Measurements from ENCODE around the gene ZNF35. TPM values are rescaled to one million over a fixed set of nuclear protein-coding genes. Genes with fewer than 3 reads are reported as not detected.

Gene ZNF35
- total RNA-seq = 23.0 and 24.5 TPM in 2 replicates
- long read RNA-seq, transcript ZNF35-201 (3 exons, 2,503 nt) = major isoform, 14 of 38 reads
- long read RNA-seq, transcript ZNF35-204 (4 exons, 620 nt) = minor isoform, 5 of 38 reads
- long read RNA-seq, transcript ZNF35-202 (4 exons, 2,661 nt) = minor isoform, 13 of 38 reads
- long read RNA-seq, partial matches to known transcripts = 1 of 38 reads
- long read RNA-seq, other reads (novel, unspliced or antisense) = 4 of 38 reads

DNA sequence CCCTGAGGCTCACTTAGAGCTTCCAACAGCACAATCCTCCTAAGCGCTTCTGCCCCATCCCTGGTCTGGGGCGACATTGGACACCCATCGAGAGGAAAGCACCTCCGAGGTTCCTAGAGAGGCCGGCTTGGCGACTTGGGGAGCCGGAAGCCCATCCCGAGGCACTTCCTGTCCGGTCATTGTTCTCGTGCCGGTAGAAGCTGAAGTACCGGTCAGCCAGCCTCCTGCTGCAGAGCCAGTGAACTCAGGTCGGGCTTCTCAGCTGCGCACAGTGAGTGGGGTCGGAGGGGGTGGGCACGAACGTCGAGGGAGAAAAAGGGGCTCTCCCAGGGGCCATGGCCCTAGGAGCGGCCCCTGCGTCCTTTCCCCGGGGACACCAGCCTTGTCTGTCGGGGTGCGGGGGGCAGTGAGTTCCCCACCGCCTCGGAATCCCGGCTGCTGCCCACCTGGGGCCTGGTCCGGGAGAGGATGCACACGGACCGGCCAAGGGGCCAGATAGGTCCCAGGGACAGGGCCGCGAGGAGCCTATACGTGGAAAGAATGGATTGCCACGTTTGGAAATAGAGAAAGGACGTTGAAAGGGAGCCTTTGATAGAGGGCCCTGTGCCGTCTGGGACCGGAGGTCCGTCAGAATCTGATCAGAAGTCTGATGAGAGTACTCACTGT, at the start of gene ZNF35:
Gene ZNF35, plus strand, starts transcription at position 169 of the 666 bp plus-strand sequence. CDS start 2,336 bp downstream, outside the sequence.
- H3K27me3 Mint-ChIP-seq (ENCODE audit: low read depth) = no peaks in the 10 kb centered on the region
- DNase-seq (ENCODE audit: low read depth, low spot score) = peak; percentile 74
- H3K36me3 Mint-ChIP-seq (ENCODE audit: low read depth) = peaks cover 46% of the 10 kb centered on the region
- peak within 1 kb of the TSS; percentile 98 for H3K4me3 Mint-ChIP-seq
- H3K27ac Mint-ChIP-seq (ENCODE audit: unreplicated experiment) = peak within 1 kb of the TSS; percentile 94
- TF ChIP-seq, protein P1, sequence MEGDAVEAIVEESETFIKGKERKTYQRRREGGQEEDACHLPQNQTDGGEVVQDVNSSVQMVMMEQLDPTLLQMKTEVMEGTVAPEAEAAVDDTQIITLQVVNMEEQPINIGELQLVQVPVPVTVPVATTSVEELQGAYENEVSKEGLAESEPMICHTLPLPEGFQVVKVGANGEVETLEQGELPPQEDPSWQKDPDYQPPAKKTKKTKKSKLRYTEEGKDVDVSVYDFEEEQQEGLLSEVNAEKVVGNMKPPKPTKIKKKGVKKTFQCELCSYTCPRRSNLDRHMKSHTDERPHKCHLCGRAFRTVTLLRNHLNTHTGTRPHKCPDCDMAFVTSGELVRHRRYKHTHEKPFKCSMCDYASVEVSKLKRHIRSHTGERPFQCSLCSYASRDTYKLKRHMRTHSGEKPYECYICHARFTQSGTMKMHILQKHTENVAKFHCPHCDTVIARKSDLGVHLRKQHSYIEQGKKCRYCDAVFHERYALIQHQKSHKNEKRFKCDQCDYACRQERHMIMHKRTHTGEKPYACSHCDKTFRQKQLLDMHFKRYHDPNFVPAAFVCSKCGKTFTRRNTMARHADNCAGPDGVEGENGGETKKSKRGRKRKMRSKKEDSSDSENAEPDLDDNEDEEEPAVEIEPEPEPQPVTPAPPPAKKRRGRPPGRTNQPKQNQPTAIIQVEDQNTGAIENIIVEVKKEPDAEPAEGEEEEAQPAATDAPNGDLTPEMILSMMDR (conservative IDR thresholded peaks at IDR 0.05) = no peak
- H3K9me3 Mint-ChIP-seq = peaks cover 2% of the 10 kb centered on the region
- H3K4me1 Mint-ChIP-seq = peaks cover 21% of the 10 kb centered on the region

DNA sequence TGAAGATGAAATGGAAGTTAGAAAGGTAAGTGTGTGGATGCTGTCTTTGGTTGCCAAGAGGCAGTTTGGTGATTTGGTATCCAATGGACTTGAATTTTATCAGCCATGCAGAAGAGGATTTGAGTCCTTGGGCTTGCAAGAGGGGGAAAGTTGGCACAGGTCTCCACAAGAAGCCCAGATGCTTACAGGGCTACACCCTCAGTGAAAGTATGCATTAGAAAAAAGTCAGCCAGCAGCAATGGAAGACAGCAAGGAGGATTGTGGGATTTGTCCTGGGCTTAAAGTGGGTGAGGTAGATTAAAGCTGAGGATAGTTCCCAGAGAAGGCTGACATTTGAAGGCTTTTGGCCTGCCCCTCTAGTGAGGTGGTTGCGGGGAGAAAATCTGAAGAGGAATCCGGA, 46.8 kb upstream of the ZNF35 start:
- DNase-seq (ENCODE audit: low read depth, low spot score) = no peak
- Mint-ChIP-seq H3K4me3 (no peak overlapping the region), H3K27ac (ENCODE audit: unreplicated experiment) (no peak overlapping the region), H3K4me1 (no peaks in the 10 kb centered on the region), H3K27me3 (ENCODE audit: low read depth) (no peaks in the 10 kb centered on the region), H3K36me3 (ENCODE audit: low read depth) (peaks cover 87% of the 10 kb centered on the region), H3K9me3 (peaks cover 47% of the 10 kb centered on the region)
- TF ChIP-seq, protein P1 (conservative IDR thresholded peaks at IDR 0.05) = no peak

DNA sequence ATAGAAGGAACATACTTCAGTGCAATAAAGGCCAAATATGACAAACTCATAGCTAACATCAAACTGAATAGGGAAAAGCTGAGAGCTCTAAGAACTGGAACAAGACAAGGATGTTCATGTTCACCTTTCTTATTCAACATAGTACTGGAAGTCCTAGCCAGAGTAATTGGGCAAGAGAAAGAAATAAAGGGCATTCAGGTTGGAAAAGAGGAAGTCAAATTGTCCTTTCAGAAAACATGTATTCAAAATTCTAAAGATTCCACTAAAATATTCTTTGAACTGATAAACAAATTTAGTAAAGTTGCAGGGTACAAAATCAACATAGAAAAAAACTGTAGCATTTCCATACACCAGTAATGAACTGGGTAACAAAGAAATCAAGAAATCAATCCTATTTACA, 35.9 kb upstream of the ZNF35 start:
- H3K4me1 Mint-ChIP-seq = no peaks in the 10 kb centered on the region
- H3K36me3 Mint-ChIP-seq (ENCODE audit: low read depth) = peaks cover 55% of the 10 kb centered on the region
- H3K9me3 Mint-ChIP-seq = peaks cover 20% of the 10 kb centered on the region
- H3K27me3 Mint-ChIP-seq (ENCODE audit: low read depth) = no peaks in the 10 kb centered on the region
- H3K4me3 Mint-ChIP-seq = no peak overlapping the region
- no peak overlapping the region for H3K27ac Mint-ChIP-seq (ENCODE audit: unreplicated experiment)
- TF ChIP-seq, protein P1 (conservative IDR thresholded peaks at IDR 0.05) = no peak
- no peak for DNase-seq (ENCODE audit: low read depth, low spot score)

DNA sequence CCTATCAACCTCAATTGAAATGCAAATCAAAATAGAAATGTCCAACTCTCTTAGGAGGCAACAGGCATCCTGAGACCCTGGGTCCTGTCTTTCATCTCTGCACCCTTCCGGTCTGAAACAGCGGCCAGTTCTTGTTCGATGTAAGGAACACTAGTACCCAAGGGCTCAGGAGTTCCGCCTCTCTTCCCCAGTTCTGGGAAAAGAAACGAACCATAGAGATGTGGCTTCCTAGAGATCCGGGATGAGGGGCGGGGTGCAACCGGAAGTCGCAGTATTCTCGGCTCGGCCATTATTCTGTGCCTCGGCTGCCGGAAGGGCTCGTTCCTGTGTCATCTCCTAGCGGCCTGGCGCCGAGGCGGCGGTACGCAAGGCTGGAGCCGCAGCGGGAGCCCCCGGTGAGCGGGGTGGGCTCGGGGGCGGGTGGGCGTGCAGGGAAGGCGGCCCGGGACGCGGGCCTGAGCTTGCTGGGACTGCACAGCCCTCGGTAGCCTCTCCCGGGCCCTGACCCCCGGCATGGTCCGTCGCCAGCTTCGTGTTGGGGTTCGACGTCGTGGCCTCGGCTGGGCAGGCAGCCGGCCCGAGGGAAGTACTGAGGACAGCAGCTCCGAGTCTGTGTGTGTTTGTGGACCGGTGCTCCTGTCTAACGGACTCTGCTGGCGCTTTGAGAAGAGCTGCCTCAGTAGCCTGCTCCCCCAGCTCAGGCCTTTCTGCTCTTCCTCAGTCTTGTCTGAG, 23.6 kb upstream of the ZNF35 start, which contains the start of gene ZNF197:
Gene ZNF197, plus strand, starts transcription at position 288 of the 732 bp plus-strand sequence. CDS start 4,119 bp downstream, outside the sequence.
- Mint-ChIP-seq H3K27ac (ENCODE audit: unreplicated experiment) (peak within 1 kb of the TSS; percentile 94), H3K4me3 (peak within 1 kb of the TSS; percentile 96), H3K4me1 (peaks cover 48% of the 10 kb centered on the region), H3K9me3 (no peaks in the 10 kb centered on the region), H3K27me3 (ENCODE audit: low read depth) (no peaks in the 10 kb centered on the region), H3K36me3 (ENCODE audit: low read depth) (peaks cover 11% of the 10 kb centered on the region)
- DNase-seq (ENCODE audit: low read depth, low spot score) = peak; percentile 76
- TF ChIP-seq, protein P1 (conservative IDR thresholded peaks at IDR 0.05) = peak; percentile 23

DNA sequence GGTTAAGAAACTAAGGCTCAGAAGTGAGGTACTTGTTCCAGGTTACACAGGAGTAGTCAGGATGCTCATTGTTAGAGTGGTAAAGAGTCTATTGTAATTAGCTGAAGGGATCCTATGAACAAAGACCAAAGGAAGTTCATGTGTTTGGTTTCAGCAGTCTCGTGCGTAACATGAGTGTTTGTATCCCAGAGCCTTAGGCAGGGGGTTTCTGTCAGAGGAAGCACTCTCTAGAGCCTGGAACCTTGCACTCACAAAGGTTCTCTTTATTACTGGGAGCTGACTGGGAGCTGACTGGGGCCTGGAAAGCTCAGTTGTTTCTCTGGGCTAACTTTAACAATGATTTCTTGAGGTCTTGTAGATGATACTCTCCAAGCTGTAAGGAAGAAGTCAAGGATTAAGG, 19.8 kb upstream of the ZNF35 start:
- H3K4me1 Mint-ChIP-seq = peaks cover 44% of the 10 kb centered on the region

More for the DNA sequence above, 19.8 kb upstream of the ZNF35 start:
- Mint-ChIP-seq H3K27me3 (ENCODE audit: low read depth) (no peaks in the 10 kb centered on the region), H3K27ac (ENCODE audit: unreplicated experiment) (no peak overlapping the region), H3K9me3 (no peaks in the 10 kb centered on the region), H3K36me3 (ENCODE audit: low read depth) (peaks cover 18% of the 10 kb centered on the region), H3K4me3 (peak overlapping the region; percentile 12)
- DNase-seq (ENCODE audit: low read depth, low spot score) = no peak
- TF ChIP-seq, protein P1 (conservative IDR thresholded peaks at IDR 0.05) = no peak
